Measurements from ENCODE around the gene RSPRY1.
"Not testable (repeated sequence)": the region's sequence is repeated elsewhere in the genome, so short reads cannot be mapped to it uniquely, and the experiment has no call there.

RSPRY1 gene

GRCh38 chr16:57186872-57187854, 1.0 kb downstream of the RSPRY1 start:
- no peak for DNase-seq

GRCh38 chr16:57187902-57188710, 2.0 kb downstream of the RSPRY1 start:
- DNase-seq, result not testable (repeated sequence)

- DNase-seq, result no peak
Observed at GRCh38 chr16:57188711-57189002, 2.5 kb downstream of the RSPRY1 start.

GRCh38 chr16:57189527-57189926, 3.4 kb downstream of the RSPRY1 start:
- DNase-seq, result not testable (repeated sequence)

- DNase-seq, result no peak
Observed at GRCh38 chr16:57190136-57190535, 4.0 kb downstream of the RSPRY1 start.

- no peak for DNase-seq
Observed at GRCh38 chr16:57191056-57191571, 5.0 kb downstream of the RSPRY1 start.

GRCh38 chr16:57192146-57192545, 6.0 kb downstream of the RSPRY1 start:
- DNase-seq, result no peak

GRCh38 chr16:57192720-57193486, 6.8 kb downstream of the RSPRY1 start:
- DNase-seq, result no peak

- DNase-seq, result no peak
Observed at GRCh38 chr16:57194512-57194911, 8.4 kb downstream of the RSPRY1 start.

GRCh38 chr16:57196286-57196685, 10.2 kb downstream of the RSPRY1 start:
- no peak for DNase-seq

GRCh38 chr16:57196753-57197152, 10.6 kb downstream of the RSPRY1 start:
- DNase-seq, result no peak

- not testable (repeated sequence) for DNase-seq
Observed at GRCh38 chr16:57200321-57200720, 14.2 kb downstream of the RSPRY1 start.

- not testable (repeated sequence) for DNase-seq
Observed at GRCh38 chr16:57200926-57201325, 14.8 kb downstream of the RSPRY1 start.

- no peak for DNase-seq
Observed at GRCh38 chr16:57202095-57202886, 16.2 kb downstream of the RSPRY1 start.

GRCh38 chr16:57203451-57203850, 17.3 kb downstream of the RSPRY1 start:
- DNase-seq, result no peak

GRCh38 chr16:57204675-57205074, 18.5 kb downstream of the RSPRY1 start:
- DNase-seq, result no peak

GRCh38 chr16:57208926-57209325, 22.8 kb downstream of the RSPRY1 start:
- DNase-seq, result no peak

GRCh38 chr16:57209780-57210179, 23.7 kb downstream of the RSPRY1 start:
- no peak for DNase-seq

- DNase-seq, result no peak
Observed at GRCh38 chr16:57213462-57213861, 27.3 kb downstream of the RSPRY1 start.

- no peak for DNase-seq
Observed at GRCh38 chr16:57216968-57217367, 30.8 kb downstream of the RSPRY1 start.

GRCh38 chr16:57223057-57223456, 36.9 kb downstream of the RSPRY1 start:
- DNase-seq, result no peak

Data from cerebellar nuclear complex (tissue), 1 donor.